C4-2B (cell line): ENCODE results near the gene ARVCF.
A peak's percentile ranks its signal among the peaks of the same experiment; 100 is the strongest.

Source experiments
- H3K27ac ChIP-seq: fragments of 450-650 bp; 2 replicates; pipeline ENCODE4 v1.5.1; 2017
- ZFX ChIP-seq: fragments of 450-650 bp; IDR thresholded peaks from 2 replicates; pipeline ENCODE4 v1.6.1; 2017
- TF ChIP-seq, protein P1 (sequence below): fragments of 450-650 bp; conservative IDR thresholded peaks from 2 replicates; pipeline ENCODE4 v1.5.1; 2017; ENCODE audit warnings: mild to moderate bottlenecking

The ARVCF gene

DNA sequence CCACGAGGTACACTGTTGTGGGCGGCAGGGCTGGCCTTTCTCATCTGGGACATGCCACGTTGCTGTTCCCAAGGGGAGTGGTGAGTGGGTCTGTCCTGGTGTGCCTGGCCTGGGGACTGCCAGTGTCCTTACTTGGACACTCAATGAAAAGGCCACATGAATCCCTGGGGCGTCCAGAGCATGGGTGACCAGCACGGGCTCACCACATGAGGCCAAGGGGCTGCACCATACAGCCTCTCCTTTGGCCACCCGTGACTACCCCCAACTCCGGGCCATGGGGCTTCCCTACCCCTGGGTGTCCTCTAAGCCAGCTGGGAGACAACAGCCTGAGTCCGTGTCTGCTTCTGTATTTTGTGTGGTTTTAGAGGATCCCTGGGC lies 54.8 kb downstream of the ARVCF start:
- peak overlapping the region; percentile 100 for H3K27ac ChIP-seq
- TF ChIP-seq, protein P1, sequence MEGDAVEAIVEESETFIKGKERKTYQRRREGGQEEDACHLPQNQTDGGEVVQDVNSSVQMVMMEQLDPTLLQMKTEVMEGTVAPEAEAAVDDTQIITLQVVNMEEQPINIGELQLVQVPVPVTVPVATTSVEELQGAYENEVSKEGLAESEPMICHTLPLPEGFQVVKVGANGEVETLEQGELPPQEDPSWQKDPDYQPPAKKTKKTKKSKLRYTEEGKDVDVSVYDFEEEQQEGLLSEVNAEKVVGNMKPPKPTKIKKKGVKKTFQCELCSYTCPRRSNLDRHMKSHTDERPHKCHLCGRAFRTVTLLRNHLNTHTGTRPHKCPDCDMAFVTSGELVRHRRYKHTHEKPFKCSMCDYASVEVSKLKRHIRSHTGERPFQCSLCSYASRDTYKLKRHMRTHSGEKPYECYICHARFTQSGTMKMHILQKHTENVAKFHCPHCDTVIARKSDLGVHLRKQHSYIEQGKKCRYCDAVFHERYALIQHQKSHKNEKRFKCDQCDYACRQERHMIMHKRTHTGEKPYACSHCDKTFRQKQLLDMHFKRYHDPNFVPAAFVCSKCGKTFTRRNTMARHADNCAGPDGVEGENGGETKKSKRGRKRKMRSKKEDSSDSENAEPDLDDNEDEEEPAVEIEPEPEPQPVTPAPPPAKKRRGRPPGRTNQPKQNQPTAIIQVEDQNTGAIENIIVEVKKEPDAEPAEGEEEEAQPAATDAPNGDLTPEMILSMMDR, result no peak
- no peak for TF ChIP-seq ZFX

DNA sequence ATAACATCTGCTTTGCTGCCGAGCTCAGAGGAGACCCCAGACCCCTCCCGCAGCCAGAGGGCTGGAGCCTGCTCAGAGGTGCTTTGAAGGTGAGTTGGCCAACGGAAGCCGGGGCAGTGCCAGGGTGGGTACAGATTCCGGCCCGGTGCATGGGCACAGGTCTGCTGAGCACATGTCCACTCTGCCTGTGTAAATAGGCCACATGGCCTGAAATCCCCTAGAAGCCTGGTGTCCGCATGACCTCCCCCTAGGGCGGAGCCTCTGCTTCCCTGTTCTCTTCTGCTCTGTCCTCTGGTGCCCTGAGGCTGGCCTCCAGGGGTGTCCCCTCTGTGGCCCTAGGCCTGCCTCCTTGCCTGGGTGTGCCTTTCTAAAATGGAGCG lies 55.4 kb downstream of the ARVCF start:
- TF ChIP-seq, protein P1, result no peak
- TF ChIP-seq ZFX, result no peak
- H3K27ac ChIP-seq, result peak overlapping the region; percentile 100

DNA sequence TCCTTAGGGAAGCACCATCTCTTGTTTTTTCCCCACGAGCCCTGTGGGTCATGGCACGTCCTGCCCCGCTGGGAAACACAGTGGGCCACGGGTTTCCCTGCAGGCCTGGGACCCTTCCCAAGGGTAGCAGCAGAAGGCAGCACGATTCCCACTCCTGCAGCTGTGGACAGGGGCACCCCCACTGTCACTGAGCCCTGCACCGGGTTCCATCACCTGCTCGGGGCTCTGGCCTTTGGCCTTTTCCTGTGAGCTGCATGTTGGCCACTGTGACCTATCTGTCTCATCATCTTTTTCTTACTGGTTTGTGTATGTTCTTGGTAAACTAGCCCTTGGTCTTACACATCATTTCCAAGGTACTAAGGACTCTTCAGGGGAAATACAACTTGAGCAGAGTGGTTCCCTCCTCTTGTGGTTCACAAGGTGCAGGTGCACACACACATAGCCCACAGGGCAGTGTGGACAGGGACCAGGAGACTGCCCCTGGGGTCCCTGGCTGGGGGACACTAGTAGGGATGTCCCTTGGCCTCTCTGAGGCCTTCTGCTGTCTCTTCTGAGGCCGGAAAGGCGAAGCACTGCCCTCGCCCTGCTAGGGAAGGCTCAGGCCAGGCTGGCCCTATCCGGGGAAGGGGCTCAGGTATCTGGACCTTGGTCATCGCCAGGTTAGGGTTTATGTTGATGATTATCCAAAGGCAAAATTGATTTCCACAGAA lies 56.0 kb downstream of the ARVCF start:
- no peak overlapping the region; the same call in 1 of the 2 replicates for H3K27ac ChIP-seq
- TF ChIP-seq, protein P1, result no peak
- TF ChIP-seq ZFX, result no peak

DNA sequence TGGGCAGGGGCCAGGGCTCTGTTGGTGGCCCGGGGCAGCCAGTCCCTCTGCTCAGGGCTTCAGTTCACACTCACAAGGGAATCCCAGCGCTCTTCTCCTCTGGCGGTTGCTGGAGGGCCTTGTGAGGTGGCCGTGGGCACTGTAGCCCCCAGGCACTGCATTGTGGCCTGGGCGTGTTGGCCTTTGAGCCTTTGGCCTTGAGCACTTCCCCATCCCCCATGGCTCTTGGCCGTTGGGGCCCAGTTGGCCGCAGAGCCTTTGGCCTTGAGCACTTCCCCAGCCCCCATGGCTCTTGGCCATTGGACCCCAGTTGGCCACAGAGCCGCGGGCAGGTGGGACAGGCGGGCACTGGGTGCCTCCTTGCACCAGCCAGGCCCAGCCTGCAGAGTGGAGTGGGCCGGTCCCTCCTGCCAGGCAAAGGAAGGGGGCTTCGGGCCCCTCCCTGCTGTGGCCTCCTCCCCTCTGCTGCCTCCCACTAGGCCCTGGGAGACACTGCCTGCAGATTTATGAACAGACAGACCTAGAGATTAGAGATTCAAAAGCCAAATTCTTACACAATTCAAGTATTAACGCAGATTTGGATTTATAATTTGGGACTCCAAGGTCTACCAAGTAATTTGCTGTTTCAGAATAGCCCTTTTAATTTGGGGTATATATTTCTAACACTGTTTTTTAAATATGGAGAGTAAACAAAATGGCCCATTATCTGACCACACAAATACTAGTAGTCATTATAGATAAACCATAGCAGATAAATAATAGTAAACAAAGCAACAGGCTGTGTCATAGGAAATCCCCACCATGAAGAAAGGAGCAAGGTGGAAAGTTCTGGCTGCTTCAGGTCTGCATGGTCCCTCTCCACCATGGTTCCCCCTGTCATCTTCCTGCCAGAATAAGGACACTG lies 56.8 kb downstream of the ARVCF start:
- TF ChIP-seq, protein P1, result no peak
- TF ChIP-seq ZFX, result no peak
- no peak overlapping the region for H3K27ac ChIP-seq

DNA sequence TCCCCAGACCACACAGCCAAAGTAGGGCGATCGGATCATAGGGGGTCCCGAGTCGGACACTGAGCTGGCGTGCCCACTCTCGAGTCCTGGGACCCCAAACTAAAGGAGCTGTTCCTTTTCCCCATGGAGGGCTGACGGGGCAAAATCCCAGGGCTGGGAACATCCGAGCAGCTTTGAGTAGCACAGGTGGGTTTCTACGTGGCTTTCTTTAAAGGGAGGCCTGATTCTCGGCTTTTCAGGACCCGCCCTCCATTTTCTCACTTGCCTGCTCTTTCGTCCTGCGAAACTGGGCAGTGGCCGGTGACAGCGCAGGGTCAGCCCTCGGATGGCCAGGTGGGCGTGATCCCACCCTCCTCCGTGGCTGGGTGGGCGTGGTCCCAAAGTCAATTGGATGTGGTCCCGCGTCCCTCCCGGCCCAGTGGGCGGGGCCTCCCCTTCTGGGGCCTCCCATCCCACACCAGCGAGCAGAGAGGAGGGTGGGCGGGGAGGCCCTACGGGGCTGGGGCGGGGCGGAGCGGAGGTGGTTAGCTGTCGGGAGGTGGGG lies 57.5 kb downstream of the ARVCF start:
- no peak for TF ChIP-seq ZFX
- TF ChIP-seq, protein P1, result no peak
- H3K27ac ChIP-seq, result no peak overlapping the region

DNA sequence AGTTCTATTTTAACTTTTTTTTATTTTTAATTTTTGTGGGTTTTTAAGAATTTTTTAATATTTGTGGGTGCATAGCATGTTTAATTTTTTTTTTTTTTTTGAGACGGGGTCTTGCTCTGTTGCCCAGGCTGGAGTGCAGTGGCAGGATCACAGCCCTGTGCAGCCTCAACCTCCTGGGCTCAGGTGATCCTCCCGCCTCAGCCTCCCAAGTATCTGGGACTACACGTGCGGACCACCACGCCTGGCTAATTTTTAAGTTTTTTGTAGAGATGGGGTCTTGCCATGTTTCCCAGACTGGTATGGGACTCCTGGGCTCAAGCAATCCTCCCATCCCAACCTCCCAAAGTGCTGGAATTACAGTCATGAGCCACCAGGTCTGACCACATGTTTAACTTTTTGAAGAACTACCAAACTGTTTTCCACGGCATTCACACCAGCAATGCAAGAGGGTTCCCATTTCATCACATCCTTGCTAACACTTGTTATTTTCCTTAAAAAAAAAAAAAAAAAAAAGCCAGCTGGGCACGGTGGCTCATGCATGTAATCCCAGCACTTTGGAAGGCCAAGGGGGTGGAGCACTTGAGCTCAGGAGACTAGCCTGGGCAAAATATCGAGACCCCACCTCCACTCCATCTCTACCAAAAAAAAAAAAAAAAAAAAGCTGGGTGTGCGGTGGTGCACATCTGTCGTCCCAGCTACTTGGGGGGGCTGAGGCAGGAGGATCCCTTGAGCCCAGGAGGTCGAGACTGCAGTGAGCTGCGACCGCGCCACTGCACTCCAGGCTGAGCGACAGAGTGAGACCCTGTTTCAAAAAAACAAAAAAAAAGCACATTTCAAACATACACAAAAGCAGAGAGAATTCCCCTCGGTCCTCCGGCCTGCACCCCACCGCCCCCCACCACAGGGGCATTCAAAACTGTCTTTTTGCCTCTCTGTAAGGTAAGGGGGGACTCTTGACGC lies 58.3 kb downstream of the ARVCF start:
- H3K27ac ChIP-seq, result no peak overlapping the region
- TF ChIP-seq ZFX, result no peak
- TF ChIP-seq, protein P1, result no peak
